H7 (cell line): ENCODE results near the gene COX7A2L. TPM values are rescaled to one million over a fixed set of nuclear protein-coding genes. Genes with fewer than 3 reads are reported as not detected.
"Not testable (repeated sequence)": the region's sequence is repeated elsewhere in the genome, so short reads cannot be mapped to it uniquely, and the experiment has no call there.

Experiments used
- DNase-seq: peaks from one replicate; pipeline ENCODE4 v3.0.0; 2012
- H3K27me3 ChIP-seq: 2 replicates; pipeline ENCODE4 v1.6.0; 2011; ENCODE audit warnings: mild to moderate bottlenecking, low read length; ENCODE audit not compliant: control insufficient read depth, insufficient read depth
- H3K36me3 ChIP-seq: replicated peaks from 2 replicates; pipeline ENCODE4 v1.5.1; 2011; ENCODE audit warnings: low read length; ENCODE audit not compliant: control insufficient read depth, insufficient read depth
- H3K4me3 ChIP-seq: 2 replicates; pipeline ENCODE4 v1.5.1; 2011; ENCODE audit warnings: low read depth, mild to moderate bottlenecking, control low read depth, low read length, moderate library complexity; ENCODE audit not compliant: insufficient read depth
- total RNA-seq: library from RNA; depleted of rRNA; stranded (reverse); fragments of >200 nt; shearing (Covaris generic); gene quantifications from 2 replicates; pipeline ENCODE4 v1.2.3, GENCODE V29; 2014

The COX7A2L gene
- total RNA-seq, 1 experiment from 2014 or later, result 154 TPM

GRCh38 chr2:42353792-42354429 is 7.1 kb downstream of the COX7A2L start:
- H3K27me3 ChIP-seq, result no peaks in the 10 kb centered on the region
- peaks cover 1% of the 10 kb centered on the region for H3K36me3 ChIP-seq
- no peak overlapping the region for H3K4me3 ChIP-seq
- DNase-seq, result no peak

- Histone ChIP-seq H3K36me3 (peaks cover 1% of the 10 kb centered on the region), H3K4me3 (no peak overlapping the region), H3K27me3 (no peaks in the 10 kb centered on the region)
- no peak for DNase-seq
Observed at GRCh38 chr2:42351864-42352263, 9.2 kb downstream of the COX7A2L start.

GRCh38 chr2:42350434-42351063 is 10.5 kb downstream of the COX7A2L start:
- no peak for DNase-seq
- Histone ChIP-seq H3K36me3 (peaks cover 1% of the 10 kb centered on the region), H3K27me3 (no peaks in the 10 kb centered on the region), H3K4me3 (no peak overlapping the region)

- DNase-seq, result no peak
- Histone ChIP-seq H3K36me3 (peaks cover 1% of the 10 kb centered on the region), H3K27me3 (no peaks in the 10 kb centered on the region)
Observed at GRCh38 chr2:42348113-42348805, 12.8 kb downstream of the COX7A2L start.

GRCh38 chr2:42347518-42347917 is 13.5 kb downstream of the COX7A2L start:
- not testable (repeated sequence) for H3K36me3 ChIP-seq, H3K27me3 ChIP-seq, H3K4me3 ChIP-seq, DNase-seq

More at GRCh38 chr2:42348113-42348805, 12.8 kb downstream of the COX7A2L start:
- no peak overlapping the region for H3K4me3 ChIP-seq

GRCh38 chr2:42346856-42347255 is 14.2 kb downstream of the COX7A2L start:
- H3K36me3 ChIP-seq, H3K4me3 ChIP-seq, DNase-seq, H3K27me3 ChIP-seq: not testable (repeated sequence)

GRCh38 chr2:42345986-42346385 is 15.0 kb downstream of the COX7A2L start:
- Histone ChIP-seq H3K27me3 (no peaks in the 10 kb centered on the region), H3K4me3 (no peak overlapping the region), H3K36me3 (no peaks in the 10 kb centered on the region; the same call in 1 of the 2 replicates)
- DNase-seq, result no peak

GRCh38 chr2:42342795-42343241 is 18.2 kb downstream of the COX7A2L start:
- Histone ChIP-seq H3K36me3 (peaks cover 1% of the 10 kb centered on the region), H3K4me3 (no peak overlapping the region), H3K27me3 (no peaks in the 10 kb centered on the region)
- DNase-seq, result peak; percentile 24

GRCh38 chr2:42342061-42342794 is 18.8 kb downstream of the COX7A2L start:
- peak; percentile 37 for DNase-seq
- Histone ChIP-seq H3K27me3 (no peaks in the 10 kb centered on the region), H3K4me3 (no peak overlapping the region), H3K36me3 (peaks cover 1% of the 10 kb centered on the region)

- no peak for DNase-seq
- Histone ChIP-seq H3K36me3 (peaks cover 1% of the 10 kb centered on the region), H3K4me3 (no peak overlapping the region), H3K27me3 (no peaks in the 10 kb centered on the region)
Observed at GRCh38 chr2:42340938-42341636, 19.9 kb downstream of the COX7A2L start.

GRCh38 chr2:42340045-42340937 is 20.7 kb downstream of the COX7A2L start:
- no peak for DNase-seq
- H3K27me3 ChIP-seq, result no peaks in the 10 kb centered on the region
- peaks cover 1% of the 10 kb centered on the region; the same call in 1 of the 2 replicates for H3K36me3 ChIP-seq
- no peak overlapping the region for H3K4me3 ChIP-seq

- peak; percentile 69 for DNase-seq
- Histone ChIP-seq H3K36me3 (peaks cover 1% of the 10 kb centered on the region; the same call in 1 of the 2 replicates), H3K4me3 (no peak overlapping the region), H3K27me3 (no peaks in the 10 kb centered on the region)
Observed at GRCh38 chr2:42339191-42339912, 21.7 kb downstream of the COX7A2L start.
